Adrenal gland (tissue), 5 donors: Measurements from ENCODE around the gene GLOD5.

Source experiments
- POLR2A ChIP-seq, 2 donors: fragments of 450-650 bp; IDR thresholded peaks; one replicate each; pipeline ENCODE4 v1.6.1; 2017; ENCODE audit warnings: antibody characterized with exemption in 2 of 2, mild to moderate bottlenecking in 2 of 2, moderate library complexity in 1 of 2
- TF ChIP-seq, protein P1 (sequence below), 6 experiments: fragments of 450-650 bp in 4 of 6; fragments of 200-600 bp in 2 of 6; sonication (generic) in 1 of 6; IDR thresholded peaks; 1 replicate in 5 of 6; 2 replicates in 1 of 6; pipeline versions ENCODE4 v1.5.1 to v1.8.0; 2016 to 2021; ENCODE audit warnings: antibody characterized with exemption in 6 of 6, mild to moderate bottlenecking in 2 of 6, moderate library complexity in 1 of 6
- donor health status: DM: no; HTN: no; CAD: no.

- TF ChIP-seq, protein P1, sequence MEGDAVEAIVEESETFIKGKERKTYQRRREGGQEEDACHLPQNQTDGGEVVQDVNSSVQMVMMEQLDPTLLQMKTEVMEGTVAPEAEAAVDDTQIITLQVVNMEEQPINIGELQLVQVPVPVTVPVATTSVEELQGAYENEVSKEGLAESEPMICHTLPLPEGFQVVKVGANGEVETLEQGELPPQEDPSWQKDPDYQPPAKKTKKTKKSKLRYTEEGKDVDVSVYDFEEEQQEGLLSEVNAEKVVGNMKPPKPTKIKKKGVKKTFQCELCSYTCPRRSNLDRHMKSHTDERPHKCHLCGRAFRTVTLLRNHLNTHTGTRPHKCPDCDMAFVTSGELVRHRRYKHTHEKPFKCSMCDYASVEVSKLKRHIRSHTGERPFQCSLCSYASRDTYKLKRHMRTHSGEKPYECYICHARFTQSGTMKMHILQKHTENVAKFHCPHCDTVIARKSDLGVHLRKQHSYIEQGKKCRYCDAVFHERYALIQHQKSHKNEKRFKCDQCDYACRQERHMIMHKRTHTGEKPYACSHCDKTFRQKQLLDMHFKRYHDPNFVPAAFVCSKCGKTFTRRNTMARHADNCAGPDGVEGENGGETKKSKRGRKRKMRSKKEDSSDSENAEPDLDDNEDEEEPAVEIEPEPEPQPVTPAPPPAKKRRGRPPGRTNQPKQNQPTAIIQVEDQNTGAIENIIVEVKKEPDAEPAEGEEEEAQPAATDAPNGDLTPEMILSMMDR (IDR thresholded peaks at IDR 0.05) = no peak
- TF ChIP-seq POLR2A (IDR thresholded peaks at IDR 0.05) = no peak
These were observed 14.0 kb upstream of the GLOD5 start for GRCh38 chrX:48747415-48748016.
